ENCODE results near the gene MICU1. TPM values are rescaled to one million over a fixed set of nuclear protein-coding genes. Genes with fewer than 3 reads are reported as not detected.

The MICU1 gene
- total and polyA plus RNA-seq, 2 of the 13 experiments (the other 11 are each of a cell fraction or from before 2014, with no cell fraction given): 32.5 to 56.1 TPM

GRCh38 chr10:72334825-72335393, 291.0 kb downstream of the MICU1 start (continued):
- TF ChIP-seq STAT6 (CRISPR knock-in tag; IDR thresholded peaks at IDR 0.05; ENCODE audit: borderline replicate concordance) (no peak), ZNF788 (CRISPR knock-in tag; IDR thresholded peaks at IDR 0.05; ENCODE audit: borderline replicate concordance) (peak; percentile 72; the same call in 1 of the 2 replicates), GTF3A (CRISPR knock-in tag; conservative IDR thresholded peaks at IDR 0.05) (0 out of 2 replicates have a peak, but pooled peaks have one; percentile 37), TARDBP (CRISPR knock-in tag; IDR thresholded peaks at IDR 0.05) (peak; percentile 66; the same call in 1 of the 2 replicates), ZNF891 (CRISPR knock-in tag; IDR thresholded peaks at IDR 0.05) (no peak; the same call in 1 of the 2 replicates), ZNF775 (CRISPR knock-in tag; IDR thresholded peaks at IDR 0.05; ENCODE audit: borderline replicate concordance) (no peak)
- TF ChIP-seq, protein P1, sequence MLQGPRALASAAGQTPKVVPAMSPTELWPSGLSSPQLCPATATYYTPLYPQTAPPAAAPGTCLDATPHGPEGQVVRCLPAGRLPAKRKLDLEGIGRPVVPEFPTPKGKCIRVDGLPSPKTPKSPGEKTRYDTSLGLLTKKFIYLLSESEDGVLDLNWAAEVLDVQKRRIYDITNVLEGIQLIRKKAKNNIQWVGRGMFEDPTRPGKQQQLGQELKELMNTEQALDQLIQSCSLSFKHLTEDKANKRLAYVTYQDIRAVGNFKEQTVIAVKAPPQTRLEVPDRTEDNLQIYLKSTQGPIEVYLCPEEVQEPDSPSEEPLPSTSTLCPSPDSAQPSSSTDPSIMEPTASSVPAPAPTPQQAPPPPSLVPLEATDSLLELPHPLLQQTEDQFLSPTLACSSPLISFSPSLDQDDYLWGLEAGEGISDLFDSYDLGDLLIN (CRISPR knock-in tag; IDR thresholded peaks at IDR 0.05; ENCODE audit: borderline replicate concordance): no peak

All from HepG2 (cell line).